Measurements from ENCODE around the gene PRXL2B.

- TF ChIP-seq CTCF (IDR thresholded peaks at IDR 0.05; ENCODE audit: low read depth, low read length) (no peak), POLR2A (IDR thresholded peaks at IDR 0.05; ENCODE audit: extremely low read depth, insufficient read length) (no peak)
Observed at GRCh38 chr1:2580691-2581090, 5.9 kb upstream of the PRXL2B start.
